Subcutaneous adipose tissue (tissue), 4 donors: ENCODE results near the gene METTL15. TPM values are rescaled to one million over a fixed set of nuclear protein-coding genes. Genes with fewer than 3 reads are reported as not detected.

ENCODE experiments used
- small RNA-seq: library from RNA; depleted of rRNA; stranded (forward); fragments of <200 nt; gene quantifications from one replicate; pipeline ENCODE3, GENCODE V24; 2016
- total RNA-seq, 4 donors: library from RNA; depleted of rRNA; stranded (reverse); fragments of >200 nt; gene quantifications; one replicate each; pipeline ENCODE4 v1.1.0, GENCODE V29; 2016
- TF ChIP-seq, protein P1 (sequence below): fragments of 450-650 bp; IDR thresholded peaks from one replicate; pipeline ENCODE4 v1.5.1; 2016; ENCODE audit warnings: low read depth, mild to moderate bottlenecking, control low read depth, antibody characterized with exemption, moderate library complexity

The METTL15 gene
- total RNA-seq, 4 donors from 2014 or later, result 10.7 to 12.8 (median 12.4) TPM

DNA sequence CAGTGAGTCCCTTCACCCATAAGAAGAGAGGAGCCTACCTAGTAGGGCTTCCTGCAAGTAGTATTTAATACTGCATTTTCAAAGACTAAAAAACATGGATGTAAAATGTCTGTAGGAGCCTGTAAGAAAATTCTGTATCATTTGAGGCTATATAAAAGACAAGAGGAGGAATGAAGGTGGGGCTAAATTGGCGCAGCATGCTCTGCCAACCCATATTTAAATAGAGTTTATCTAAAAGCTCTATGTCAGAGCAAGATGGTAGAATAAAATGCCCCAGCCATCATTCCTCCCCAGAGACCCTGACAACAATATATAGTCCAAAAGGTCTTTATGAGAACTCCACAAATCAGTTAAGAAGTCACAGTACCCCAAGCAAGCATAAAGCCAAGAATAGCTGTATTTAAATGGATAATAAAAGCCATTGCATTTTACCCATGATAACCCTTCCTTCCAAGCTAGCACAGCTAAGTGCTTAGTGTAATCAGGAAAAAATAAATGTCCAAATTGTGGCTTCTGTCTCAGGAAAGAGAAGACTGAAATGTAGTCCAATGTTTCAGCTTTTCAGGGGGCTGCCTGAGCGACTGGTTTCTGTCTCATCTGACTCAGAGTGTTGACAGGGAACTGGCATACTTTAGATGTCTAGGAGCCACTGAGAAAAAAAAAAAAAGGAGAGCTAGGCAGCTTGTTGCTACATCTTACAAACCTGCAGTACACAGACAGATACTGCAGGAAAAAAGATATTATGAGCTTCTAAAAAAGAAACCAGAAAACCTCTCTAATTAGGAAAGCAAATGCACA is 258.6 kb downstream of the METTL15 start:
- TF ChIP-seq, protein P1, sequence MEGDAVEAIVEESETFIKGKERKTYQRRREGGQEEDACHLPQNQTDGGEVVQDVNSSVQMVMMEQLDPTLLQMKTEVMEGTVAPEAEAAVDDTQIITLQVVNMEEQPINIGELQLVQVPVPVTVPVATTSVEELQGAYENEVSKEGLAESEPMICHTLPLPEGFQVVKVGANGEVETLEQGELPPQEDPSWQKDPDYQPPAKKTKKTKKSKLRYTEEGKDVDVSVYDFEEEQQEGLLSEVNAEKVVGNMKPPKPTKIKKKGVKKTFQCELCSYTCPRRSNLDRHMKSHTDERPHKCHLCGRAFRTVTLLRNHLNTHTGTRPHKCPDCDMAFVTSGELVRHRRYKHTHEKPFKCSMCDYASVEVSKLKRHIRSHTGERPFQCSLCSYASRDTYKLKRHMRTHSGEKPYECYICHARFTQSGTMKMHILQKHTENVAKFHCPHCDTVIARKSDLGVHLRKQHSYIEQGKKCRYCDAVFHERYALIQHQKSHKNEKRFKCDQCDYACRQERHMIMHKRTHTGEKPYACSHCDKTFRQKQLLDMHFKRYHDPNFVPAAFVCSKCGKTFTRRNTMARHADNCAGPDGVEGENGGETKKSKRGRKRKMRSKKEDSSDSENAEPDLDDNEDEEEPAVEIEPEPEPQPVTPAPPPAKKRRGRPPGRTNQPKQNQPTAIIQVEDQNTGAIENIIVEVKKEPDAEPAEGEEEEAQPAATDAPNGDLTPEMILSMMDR, result no peak

Small RNA genes within 50 kb of the gene (small RNA-seq; reads per million reads assigned to genes)
- gene AC023206.1, result not detected

Other genes starting within 250 kb of the METTL15 start
- gene KIF18A, start 232 bp upstream of the METTL15 start, total RNA-seq, result 1 to 10 TPM in 1 of 4 donors, under 1 TPM in 2, not detected in 1; 0.16 to 1.9 (median 0.44) TPM